ENCODE data around the gene DHRS3.
"Not testable (repeated sequence)": the region's sequence is repeated elsewhere in the genome, so short reads cannot be mapped to it uniquely, and the experiment has no call there.

The DHRS3 gene

GRCh38 chr1:12573015-12573825 lies 44.8 kb downstream of the DHRS3 start:
- no peak for DNase-seq (ENCODE audit: low read depth)

- no peak for DNase-seq (ENCODE audit: low read depth)
These were observed 45.5 kb downstream of the DHRS3 start for GRCh38 chr1:12572522-12572921.

DNA sequence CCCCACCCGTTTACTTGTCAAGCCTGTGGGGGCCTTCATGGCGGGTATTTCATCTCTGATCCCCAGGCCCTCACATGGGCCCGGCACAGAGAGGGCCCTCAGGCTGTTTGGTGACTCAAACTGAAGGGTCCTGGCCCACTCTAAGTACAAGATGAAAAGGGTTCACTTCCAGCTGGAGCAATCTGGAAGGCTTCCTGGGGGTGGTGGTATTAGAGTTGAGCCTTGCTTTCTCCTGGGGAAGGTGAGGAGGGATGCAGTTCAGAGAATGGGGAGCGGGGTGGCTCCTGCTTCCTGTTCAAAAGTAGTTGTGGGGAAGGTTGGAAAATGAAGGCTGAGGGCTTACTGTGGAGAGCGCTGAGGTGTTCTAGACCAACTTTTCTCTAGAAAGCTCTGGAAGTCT lies 47.7 kb downstream of the DHRS3 start:
- DNase-seq (ENCODE audit: low read depth), result no peak

DNA sequence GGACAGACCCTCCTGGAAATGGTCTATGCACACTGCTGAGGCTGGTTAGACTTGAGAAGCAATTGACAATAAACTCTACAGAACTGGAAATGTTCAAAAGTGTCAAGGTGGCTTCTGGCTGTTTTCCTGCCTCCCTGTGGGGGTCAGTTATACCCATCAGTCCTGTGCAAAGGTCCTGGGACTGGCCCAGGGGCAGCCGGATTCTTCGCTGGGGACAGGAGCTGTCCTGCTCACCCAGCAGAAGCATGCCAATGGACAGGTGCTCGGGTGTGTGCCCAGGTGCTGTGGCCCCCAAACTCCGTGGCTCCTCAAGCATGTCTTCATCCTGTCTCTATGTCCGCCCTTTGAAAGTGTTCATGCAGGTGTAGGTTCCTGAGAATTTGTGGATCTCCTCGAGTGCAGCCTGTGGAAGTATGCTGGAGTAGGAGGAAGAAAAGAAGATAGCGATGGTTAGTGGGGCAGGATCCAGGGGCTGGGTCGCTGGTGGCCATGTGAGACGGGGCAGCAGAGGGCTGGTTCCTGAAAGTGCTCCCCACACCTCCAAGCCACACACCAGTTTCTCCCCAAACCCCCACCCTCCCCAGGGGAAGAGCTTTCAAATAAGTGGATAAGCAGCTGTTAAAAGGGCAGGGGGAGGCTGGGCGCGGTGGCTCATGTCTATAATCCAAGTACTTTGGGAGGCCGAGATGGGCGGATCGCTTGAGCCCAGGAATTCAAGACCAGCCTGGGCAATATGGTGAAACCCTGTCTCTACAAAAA lies 49.8 kb downstream of the DHRS3 start:
- DNase-seq (ENCODE audit: low read depth), result no peak

GRCh38 chr1:12567288-12567819 lies 50.7 kb downstream of the DHRS3 start:
- DNase-seq (ENCODE audit: low read depth), result no peak

GRCh38 chr1:12566484-12567287 lies 51.3 kb downstream of the DHRS3 start:
- DNase-seq (ENCODE audit: low read depth), result no peak

DNA sequence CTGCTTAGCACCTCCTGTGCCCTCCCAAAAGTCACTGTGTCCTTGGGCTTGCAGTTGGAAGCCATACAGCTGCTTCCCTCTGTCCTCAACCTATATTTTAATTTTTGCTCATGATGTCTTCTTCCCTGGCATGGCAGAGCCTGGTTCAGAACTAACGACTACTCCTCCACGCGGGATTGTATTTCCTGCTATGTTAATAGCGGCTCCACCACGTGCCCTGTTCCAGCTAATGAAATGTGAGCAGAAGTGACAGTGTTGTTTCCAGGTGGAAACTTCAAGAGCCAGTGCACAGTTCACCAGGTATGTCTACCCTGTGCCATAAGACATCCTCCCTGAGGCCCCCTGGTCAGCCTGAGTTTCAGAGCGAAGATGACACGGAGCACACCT lies 52.1 kb downstream of the DHRS3 start:
- no peak for DNase-seq (ENCODE audit: low read depth)

GRCh38 chr1:12565094-12565965 lies 52.7 kb downstream of the DHRS3 start:
- DNase-seq (ENCODE audit: low read depth), result no peak

GRCh38 chr1:12564251-12564650 lies 53.8 kb downstream of the DHRS3 start:
- DNase-seq (ENCODE audit: low read depth), result not testable (repeated sequence)

GRCh38 chr1:12562955-12563576 lies 54.9 kb downstream of the DHRS3 start:
- DNase-seq (ENCODE audit: low read depth), result no peak

DNA sequence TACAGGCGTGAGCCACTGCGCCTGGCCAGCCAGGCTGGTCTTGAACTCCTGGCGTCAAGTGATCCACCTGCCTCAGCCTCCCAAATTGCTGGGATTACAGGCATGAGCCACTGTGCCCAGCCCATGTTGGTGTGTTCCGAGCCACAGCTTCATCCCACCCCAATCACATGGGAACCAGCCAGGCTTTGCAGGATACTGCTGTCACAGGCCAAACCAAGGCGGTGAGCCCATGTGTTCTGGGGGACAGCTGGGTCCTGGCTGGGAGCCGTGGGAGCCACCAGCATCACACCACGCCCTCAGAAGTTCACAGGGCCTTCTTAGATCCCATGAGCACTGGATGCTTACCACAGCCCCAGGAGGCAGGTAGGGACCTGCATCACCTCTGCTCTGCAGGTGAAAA lies 56.9 kb downstream of the DHRS3 start:
- DNase-seq (ENCODE audit: low read depth), result no peak

GRCh38 chr1:12556957-12557935 lies 60.8 kb downstream of the DHRS3 start:
- no peak for DNase-seq (ENCODE audit: low read depth)

GRCh38 chr1:12556368-12556930 lies 61.6 kb downstream of the DHRS3 start:
- DNase-seq (ENCODE audit: low read depth), result no peak

DNA sequence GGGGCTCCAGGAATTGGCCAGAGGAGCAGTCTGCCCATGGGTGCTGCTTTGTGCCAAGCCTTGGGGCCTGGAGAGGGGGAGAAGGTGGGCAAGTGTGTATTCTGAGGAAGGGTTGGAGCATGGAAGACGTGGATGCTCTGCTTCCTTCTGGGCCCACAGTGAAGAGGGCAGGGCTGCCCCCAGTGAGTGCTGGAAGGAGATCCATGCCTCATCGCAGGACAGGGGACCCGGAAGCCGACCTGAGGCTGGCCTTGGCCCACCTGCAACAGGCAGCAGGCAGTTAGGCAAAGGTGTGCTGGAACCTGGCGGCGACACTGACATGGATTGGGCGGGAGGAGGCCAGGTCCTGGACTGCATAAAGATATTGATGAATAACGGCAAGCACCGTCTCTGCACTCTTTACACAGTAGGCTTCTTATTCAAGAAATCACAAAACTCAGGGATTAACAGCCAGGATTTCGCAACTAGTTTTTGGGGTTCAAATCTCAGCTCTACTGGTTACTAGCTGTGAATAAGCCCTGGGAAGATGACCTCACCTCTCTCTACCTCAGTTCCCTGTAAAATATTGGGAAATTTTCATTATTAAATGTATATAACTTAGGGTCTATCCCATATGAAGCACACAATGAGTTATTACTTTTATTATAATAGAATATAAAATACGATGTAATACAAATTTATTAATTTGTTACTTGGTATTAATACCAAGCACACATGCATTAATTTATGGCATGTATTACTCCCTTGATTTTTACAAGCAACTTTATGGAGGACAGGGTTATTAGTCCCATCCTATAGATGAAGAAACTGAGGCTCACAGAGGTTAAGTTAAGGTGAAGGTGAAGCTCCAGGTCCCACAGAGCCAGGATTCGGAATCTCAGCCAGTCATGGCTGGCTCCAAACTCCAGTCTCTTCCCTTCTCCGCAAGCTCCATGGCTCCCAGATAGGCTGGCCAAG lies 62.3 kb downstream of the DHRS3 start:
- DNase-seq (ENCODE audit: low read depth), result no peak

- DNase-seq (ENCODE audit: low read depth), result no peak
These were observed 63.3 kb downstream of the DHRS3 start for GRCh38 chr1:12554521-12555305.

- DNase-seq (ENCODE audit: low read depth), result no peak
These were observed 64.0 kb downstream of the DHRS3 start for GRCh38 chr1:12553963-12554362.
